Peyer's patch (tissue), 4 donors: Measurements from ENCODE around the gene G6PC2.

Source experiments
- POLR2A ChIP-seq, 2 donors: fragments of 450-650 bp; IDR thresholded peaks; one replicate each; pipeline ENCODE4 v1.5.1; 2017; ENCODE audit warnings: antibody characterized with exemption in 2 of 2, mild to moderate bottlenecking in 2 of 2, moderate library complexity in 2 of 2
- TF ChIP-seq, protein P1 (sequence below), 6 experiments: fragments of 450-650 bp in 4 of 6; fragments of 200-600 bp in 2 of 6; sonication (generic) in 1 of 6; IDR thresholded peaks; one replicate each; pipeline ENCODE4 v1.5.1; 2017 to 2019; ENCODE audit warnings: antibody characterized with exemption in 6 of 6, mild to moderate bottlenecking in 3 of 6, moderate library complexity in 1 of 6

DNA sequence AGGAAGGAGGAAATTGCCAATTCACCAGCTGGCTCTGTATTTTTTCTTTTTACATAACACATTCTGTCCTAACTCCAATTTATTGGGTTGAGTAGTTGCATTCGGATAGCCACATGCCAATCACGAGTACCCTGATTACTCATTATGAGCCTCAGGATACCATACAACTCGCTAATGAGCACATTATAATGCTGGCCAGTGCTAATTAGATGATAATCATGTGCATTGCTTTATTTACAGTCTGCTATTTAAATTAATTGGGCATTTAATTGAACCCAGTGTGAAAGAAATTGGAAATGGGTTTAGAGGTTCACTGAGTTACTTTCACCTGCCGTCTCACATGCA, 15.2 kb downstream of the G6PC2 start:
- TF ChIP-seq, protein P1, sequence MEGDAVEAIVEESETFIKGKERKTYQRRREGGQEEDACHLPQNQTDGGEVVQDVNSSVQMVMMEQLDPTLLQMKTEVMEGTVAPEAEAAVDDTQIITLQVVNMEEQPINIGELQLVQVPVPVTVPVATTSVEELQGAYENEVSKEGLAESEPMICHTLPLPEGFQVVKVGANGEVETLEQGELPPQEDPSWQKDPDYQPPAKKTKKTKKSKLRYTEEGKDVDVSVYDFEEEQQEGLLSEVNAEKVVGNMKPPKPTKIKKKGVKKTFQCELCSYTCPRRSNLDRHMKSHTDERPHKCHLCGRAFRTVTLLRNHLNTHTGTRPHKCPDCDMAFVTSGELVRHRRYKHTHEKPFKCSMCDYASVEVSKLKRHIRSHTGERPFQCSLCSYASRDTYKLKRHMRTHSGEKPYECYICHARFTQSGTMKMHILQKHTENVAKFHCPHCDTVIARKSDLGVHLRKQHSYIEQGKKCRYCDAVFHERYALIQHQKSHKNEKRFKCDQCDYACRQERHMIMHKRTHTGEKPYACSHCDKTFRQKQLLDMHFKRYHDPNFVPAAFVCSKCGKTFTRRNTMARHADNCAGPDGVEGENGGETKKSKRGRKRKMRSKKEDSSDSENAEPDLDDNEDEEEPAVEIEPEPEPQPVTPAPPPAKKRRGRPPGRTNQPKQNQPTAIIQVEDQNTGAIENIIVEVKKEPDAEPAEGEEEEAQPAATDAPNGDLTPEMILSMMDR (IDR thresholded peaks at IDR 0.05): no peak
- TF ChIP-seq POLR2A (IDR thresholded peaks at IDR 0.05): no peak
